ENCODE data around the gene ZMIZ1.

The ZMIZ1 gene

GRCh38 chr10:79082631-79083596, 14.1 kb downstream of the ZMIZ1 start (continued):
- TF ChIP-seq ZNF629 (tag by site-specific recombination; IDR thresholded peaks at IDR 0.05) (peak; percentile 47; the same call in 1 of the 2 replicates), ZNF514 (tag by site-specific recombination; IDR thresholded peaks at IDR 0.05) (no peak), BCL11A (tag by site-specific recombination; IDR thresholded peaks at IDR 0.05; ENCODE audit: low read depth) (no peak), ZNF549 (tag by site-specific recombination; IDR thresholded peaks at IDR 0.05) (no peak), ZNF335 (tag by site-specific recombination; conservative IDR thresholded peaks at IDR 0.05) (no peak), ZNF530 (tag by site-specific recombination; IDR thresholded peaks at IDR 0.05; ENCODE audit: low read depth) (no peak), ZNF37A (tag by site-specific recombination; IDR thresholded peaks at IDR 0.05) (no peak), ZNF664 (tag by site-specific recombination; IDR thresholded peaks at IDR 0.05) (no peak), ZNF366 (tag by site-specific recombination; conservative IDR thresholded peaks at IDR 0.05) (no peak), BCL11B (tag by site-specific recombination; IDR thresholded peaks at IDR 0.05; ENCODE audit: low read depth) (no peak), ZNF768 (tag by site-specific recombination; IDR thresholded peaks at IDR 0.05) (no peak), ZNF223 (tag by site-specific recombination; IDR thresholded peaks at IDR 0.05) (no peak), ZNF623 (tag by site-specific recombination; IDR thresholded peaks at IDR 0.05) (peak; percentile 100), ZSCAN23 (tag by site-specific recombination; IDR thresholded peaks at IDR 0.05) (no peak), FEZF1 (tag by site-specific recombination; IDR thresholded peaks at IDR 0.05) (no peak), MYNN (tag by site-specific recombination; IDR thresholded peaks at IDR 0.05; ENCODE audit: borderline replicate concordance) (no peak), ZNF580 (tag by site-specific recombination; IDR thresholded peaks at IDR 0.05) (peak; percentile 78; the same call in 1 of the 2 replicates), ZFHX2 (tag by site-specific recombination; conservative IDR thresholded peaks at IDR 0.05) (peak; percentile 45), KLF7 (tag by site-specific recombination; IDR thresholded peaks at IDR 0.05; ENCODE audit: borderline replicate concordance) (no peak), ZFP69B (tag by site-specific recombination; IDR thresholded peaks at IDR 0.05) (no peak)
- TF ChIP-seq, protein P1, sequence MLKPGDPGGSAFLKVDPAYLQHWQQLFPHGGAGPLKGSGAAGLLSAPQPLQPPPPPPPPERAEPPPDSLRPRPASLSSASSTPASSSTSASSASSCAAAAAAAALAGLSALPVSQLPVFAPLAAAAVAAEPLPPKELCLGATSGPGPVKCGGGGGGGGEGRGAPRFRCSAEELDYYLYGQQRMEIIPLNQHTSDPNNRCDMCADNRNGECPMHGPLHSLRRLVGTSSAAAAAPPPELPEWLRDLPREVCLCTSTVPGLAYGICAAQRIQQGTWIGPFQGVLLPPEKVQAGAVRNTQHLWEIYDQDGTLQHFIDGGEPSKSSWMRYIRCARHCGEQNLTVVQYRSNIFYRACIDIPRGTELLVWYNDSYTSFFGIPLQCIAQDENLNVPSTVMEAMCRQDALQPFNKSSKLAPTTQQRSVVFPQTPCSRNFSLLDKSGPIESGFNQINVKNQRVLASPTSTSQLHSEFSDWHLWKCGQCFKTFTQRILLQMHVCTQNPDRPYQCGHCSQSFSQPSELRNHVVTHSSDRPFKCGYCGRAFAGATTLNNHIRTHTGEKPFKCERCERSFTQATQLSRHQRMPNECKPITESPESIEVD (tag by site-specific recombination; IDR thresholded peaks at IDR 0.05), result no peak
- TF ChIP-seq, protein P2, sequence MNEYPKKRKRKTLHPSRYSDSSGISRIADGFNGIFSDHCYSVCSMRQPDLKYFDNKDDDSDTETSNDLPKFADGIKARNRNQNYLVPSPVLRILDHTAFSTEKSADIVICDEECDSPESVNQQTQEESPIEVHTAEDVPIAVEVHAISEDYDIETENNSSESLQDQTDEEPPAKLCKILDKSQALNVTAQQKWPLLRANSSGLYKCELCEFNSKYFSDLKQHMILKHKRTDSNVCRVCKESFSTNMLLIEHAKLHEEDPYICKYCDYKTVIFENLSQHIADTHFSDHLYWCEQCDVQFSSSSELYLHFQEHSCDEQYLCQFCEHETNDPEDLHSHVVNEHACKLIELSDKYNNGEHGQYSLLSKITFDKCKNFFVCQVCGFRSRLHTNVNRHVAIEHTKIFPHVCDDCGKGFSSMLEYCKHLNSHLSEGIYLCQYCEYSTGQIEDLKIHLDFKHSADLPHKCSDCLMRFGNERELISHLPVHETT (tag by site-specific recombination; IDR thresholded peaks at IDR 0.05), result no peak
- TF ChIP-seq, protein P3, sequence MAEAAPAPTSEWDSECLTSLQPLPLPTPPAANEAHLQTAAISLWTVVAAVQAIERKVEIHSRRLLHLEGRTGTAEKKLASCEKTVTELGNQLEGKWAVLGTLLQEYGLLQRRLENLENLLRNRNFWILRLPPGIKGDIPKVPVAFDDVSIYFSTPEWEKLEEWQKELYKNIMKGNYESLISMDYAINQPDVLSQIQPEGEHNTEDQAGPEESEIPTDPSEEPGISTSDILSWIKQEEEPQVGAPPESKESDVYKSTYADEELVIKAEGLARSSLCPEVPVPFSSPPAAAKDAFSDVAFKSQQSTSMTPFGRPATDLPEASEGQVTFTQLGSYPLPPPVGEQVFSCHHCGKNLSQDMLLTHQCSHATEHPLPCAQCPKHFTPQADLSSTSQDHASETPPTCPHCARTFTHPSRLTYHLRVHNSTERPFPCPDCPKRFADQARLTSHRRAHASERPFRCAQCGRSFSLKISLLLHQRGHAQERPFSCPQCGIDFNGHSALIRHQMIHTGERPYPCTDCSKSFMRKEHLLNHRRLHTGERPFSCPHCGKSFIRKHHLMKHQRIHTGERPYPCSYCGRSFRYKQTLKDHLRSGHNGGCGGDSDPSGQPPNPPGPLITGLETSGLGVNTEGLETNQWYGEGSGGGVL (tag by site-specific recombination; IDR thresholded peaks at IDR 0.05), result no peak
- TF ChIP-seq, protein P4, sequence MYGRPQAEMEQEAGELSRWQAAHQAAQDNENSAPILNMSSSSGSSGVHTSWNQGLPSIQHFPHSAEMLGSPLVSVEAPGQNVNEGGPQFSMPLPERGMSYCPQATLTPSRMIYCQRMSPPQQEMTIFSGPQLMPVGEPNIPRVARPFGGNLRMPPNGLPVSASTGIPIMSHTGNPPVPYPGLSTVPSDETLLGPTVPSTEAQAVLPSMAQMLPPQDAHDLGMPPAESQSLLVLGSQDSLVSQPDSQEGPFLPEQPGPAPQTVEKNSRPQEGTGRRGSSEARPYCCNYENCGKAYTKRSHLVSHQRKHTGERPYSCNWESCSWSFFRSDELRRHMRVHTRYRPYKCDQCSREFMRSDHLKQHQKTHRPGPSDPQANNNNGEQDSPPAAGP (tag by site-specific recombination; IDR thresholded peaks at IDR 0.05), result 0 out of 2 replicates have a peak, but pooled peaks have one; percentile 30

Data from HEK293 (cell line).